HCT116 (cell line): Measurements from ENCODE around the gene TOLLIP. TPM values are rescaled to one million over a fixed set of nuclear protein-coding genes. Genes with fewer than 3 reads are reported as not detected.

Experiments used
- ATAC-seq: fragments of 200-7000 bp; cut with Tn5 transposase; 2 replicates; pipeline ENCODE4 v1.9.1; 2020; ENCODE audit warnings: mild to moderate bottlenecking, moderate library complexity
- BruUV-seq: library from RNA; stranded (reverse); fragments of 400-500 nt; replicated peaks from 2 replicates; lab custom pipeline; 2021; lab: Mats Ljungman, UMichigan
- CTCF ChIA-PET: fragments of 300-600 bp; sonication (Branson Sonifier 250); formaldehyde crosslinking; loops from one replicate; lab custom pipeline; 2021; ENCODE audit warnings: antibody characterized with exemption; lab: Charles Lee
- POLR2A ChIA-PET: fragments of 300-600, 350-600 bp; sonication (Branson Sonifier 250); formaldehyde crosslinking; loops from one replicate; lab custom pipeline; 2021; ENCODE audit warnings: antibody characterized with exemption; lab: Charles Lee
- RAD21 ChIA-PET, 2 experiments: fragments of 300-600 bp; sonication (Branson Sonifier 250); formaldehyde crosslinking; loops; one replicate each; lab custom pipeline; 2023; ENCODE audit warnings: low total read pairs in 2 of 2; ENCODE audit not compliant: uncharacterized antibody in 2 of 2, unreplicated experiment in 2 of 2, low non-redundant PET in 1 of 2; lab: Charles Lee
- DNase-seq: peaks from one replicate; pipeline ENCODE4 v3.0.0-alpha.2; 2010; ENCODE audit warnings: low read depth, low spot score
- H2AFZ ChIP-seq: fragments of 200-600 bp; shearing (Covaris generic), sonication (generic); 2 replicates; pipeline ENCODE4 v1.6.1; 2017; ENCODE audit warnings: low read depth, mixed run types, mixed read lengths, antibody characterized with exemption, low read length; ENCODE audit not compliant: poor library complexity, severe bottlenecking
- H3K27ac ChIP-seq: 2 replicates; pipeline ENCODE4 v1.5.1; 2012; ENCODE audit warnings: low read depth, low read length
- H3K27me3 ChIP-seq: fragments of 200-600 bp; sonication (generic); 2 replicates; pipeline ENCODE4 v1.6.1; 2016; ENCODE audit warnings: mixed run types, low read length, mixed read lengths; ENCODE audit not compliant: insufficient read depth
- H3K36me3 ChIP-seq, 2 experiments: fragments of 200-500 bp in 1 of 2; fragments of 200-600 bp in 1 of 2; sonication (Bioruptor generic) in 1 of 2; sonication (generic) in 1 of 2; 2 replicates each; pipeline versions ENCODE4 v1.5.1 to v1.6.1; 2014 to 2016; ENCODE audit warnings: low read length in 2 of 2, inconsistent platforms in 1 of 2, mixed read lengths in 1 of 2, mixed run types in 1 of 2; ENCODE audit not compliant: insufficient read depth in 2 of 2, control insufficient read depth in 1 of 2
- H3K4me1 ChIP-seq, 2 experiments: fragments of 200-600 bp in 1 of 2; sonication (generic) in 1 of 2; 2 replicates each; pipeline versions ENCODE4 v1.5.1 to v1.6.1; 2012 to 2017; ENCODE audit warnings: low read length in 2 of 2, inconsistent platforms in 1 of 2, mild to moderate bottlenecking in 1 of 2, mixed read lengths in 1 of 2, mixed run types in 1 of 2, moderate library complexity in 1 of 2; ENCODE audit not compliant: insufficient read depth in 2 of 2, control insufficient read depth in 1 of 2
- H3K4me2 ChIP-seq: fragments of 200-600 bp; sonication (generic); 2 replicates; pipeline ENCODE4 v1.6.1; 2017; ENCODE audit warnings: mixed run types, low read length, mixed read lengths
- H3K4me3 ChIP-seq, 2 experiments: fragments of 200-600 bp in 1 of 2; sonication (generic) in 1 of 2; replicated peaks in 1 of 2; 2 replicates each; pipeline ENCODE4 v1.5.1; 2011 to 2016; ENCODE audit warnings: low read length in 2 of 2, control low read depth in 1 of 2, low read depth in 1 of 2, mild to moderate bottlenecking in 1 of 2, mixed read lengths in 1 of 2, mixed run types in 1 of 2
- H3K79me2 ChIP-seq: fragments of 200-600 bp; sonication (generic); 2 replicates; pipeline ENCODE4 v1.6.1; 2017; ENCODE audit warnings: mild to moderate bottlenecking, mixed run types, low read length, moderate library complexity, mixed read lengths; ENCODE audit not compliant: insufficient read depth
- H3K9ac ChIP-seq: fragments of 200-600 bp; sonication (generic); 2 replicates; pipeline ENCODE4 v1.6.1; 2016; ENCODE audit warnings: low read length, mixed read lengths
- H3K9me2 ChIP-seq: fragments of 200-600 bp; sonication (generic), shearing (Covaris generic); 2 replicates; pipeline ENCODE4 v1.6.1; 2017; ENCODE audit warnings: mixed run types, mild to moderate bottlenecking, moderate library complexity; ENCODE audit not compliant: insufficient read depth
- H3K9me3 ChIP-seq, 2 experiments: fragments of 200-500 bp in 1 of 2; fragments of 200-600 bp in 1 of 2; sonication (Bioruptor generic) in 1 of 2; sonication (generic) in 1 of 2; 2 replicates each; pipeline ENCODE4 v1.6.1; 2014 to 2017; ENCODE audit warnings: low read length in 2 of 2, mixed read lengths in 2 of 2, inconsistent platforms in 1 of 2, low read depth in 1 of 2, mild to moderate bottlenecking in 1 of 2, mixed run types in 1 of 2, moderate library complexity in 1 of 2; ENCODE audit not compliant: control insufficient read depth in 1 of 2, insufficient read depth in 1 of 2
- H4K20me1 ChIP-seq: fragments of 200-600 bp; sonication (generic), shearing (Covaris generic); 2 replicates; pipeline ENCODE4 v1.6.1; 2017; ENCODE audit warnings: mixed run types, mild to moderate bottlenecking, moderate library complexity; ENCODE audit not compliant: insufficient read depth
- CBX3 ChIP-seq: IDR thresholded peaks from 2 replicates; pipeline ENCODE4 v1.6.1; 2012; ENCODE audit warnings: low read depth
- CEBPB ChIP-seq: IDR thresholded peaks from 2 replicates; pipeline ENCODE4 v1.6.1; 2012; ENCODE audit warnings: low read depth
- EGR1 ChIP-seq: IDR thresholded peaks from 2 replicates; pipeline ENCODE4 v1.6.1; 2012; ENCODE audit warnings: low read depth
- ELF1 ChIP-seq: IDR thresholded peaks from 2 replicates; pipeline ENCODE4 v1.6.1; 2012; ENCODE audit warnings: low read depth, borderline replicate concordance
- EZH2 ChIP-seq: fragments of 200-600 bp; sonication (generic); IDR thresholded peaks from 2 replicates; pipeline ENCODE4 v1.6.1; 2017; ENCODE audit warnings: antibody characterized with exemption, mixed run types
- FOSL1 ChIP-seq: IDR thresholded peaks from 2 replicates; pipeline ENCODE4 v1.6.1; 2012; ENCODE audit warnings: low read depth
- JUND ChIP-seq: IDR thresholded peaks from 2 replicates; pipeline ENCODE4 v1.6.1; 2012
- POLR2A ChIP-seq: IDR thresholded peaks from 2 replicates; pipeline ENCODE4 v1.7.0; 2011; ENCODE audit warnings: borderline replicate concordance; ENCODE audit not compliant: insufficient read depth, insufficient read length; ENCODE audit errors: extremely low read depth
- POLR2AphosphoS5 ChIP-seq: IDR thresholded peaks from 2 replicates; pipeline ENCODE4 v1.6.1; 2011; ENCODE audit warnings: mild to moderate bottlenecking, low read depth, low read length, moderate library complexity
- SIN3A ChIP-seq: IDR thresholded peaks from 2 replicates; pipeline ENCODE4 v1.6.1; 2012; ENCODE audit warnings: low read depth
- SRF ChIP-seq: IDR thresholded peaks from 2 replicates; pipeline ENCODE4 v1.6.1; 2012; ENCODE audit warnings: low read depth
- TCF7L2 ChIP-seq: IDR thresholded peaks from 2 replicates; pipeline ENCODE4 v1.7.0; 2011; ENCODE audit warnings: borderline replicate concordance, inconsistent platforms; ENCODE audit not compliant: insufficient read depth, insufficient read length; ENCODE audit errors: extremely low read depth
- YY1 ChIP-seq: IDR thresholded peaks from 2 replicates; pipeline ENCODE4 v1.6.1; 2011; ENCODE audit warnings: low read length, low read depth, moderate library complexity, mild to moderate bottlenecking; ENCODE audit not compliant: insufficient replicate concordance; ENCODE audit errors: extremely low read depth
- intact Hi-C: fragments of 100-400 bp; cut with micrococcal nuclease; formaldehyde crosslinking; loops from 2 replicates; pipeline ENCODE4 v1.10.0; 2022
- total RNA-seq: library from RNA; stranded (reverse); gene quantifications from one replicate; pipeline ENCODE4 v1.2.1, GENCODE V29; 2021; ENCODE audit not compliant: unreplicated experiment
- TF ChIP-seq, protein P1 (sequence below): IDR thresholded peaks from 2 replicates; pipeline ENCODE4 v1.6.1; 2012
- TF ChIP-seq, protein P2 (sequence below), 3 experiments: fragments of 200-600 bp in 1 of 3; sonication (generic) in 1 of 3; IDR thresholded peaks in 2 of 3; conservative IDR thresholded peaks in 1 of 3; 2 replicates each; pipeline ENCODE4 v1.5.1; 2012 to 2017; ENCODE audit warnings: low read depth in 2 of 3, low read length in 2 of 3, antibody characterized with exemption in 1 of 3, borderline replicate concordance in 1 of 3, control low read depth in 1 of 3, mild to moderate bottlenecking in 1 of 3, mixed read lengths in 1 of 3, mixed run types in 1 of 3, moderate library complexity in 1 of 3; ENCODE audit not compliant: insufficient read depth in 1 of 3
- TF ChIP-seq, protein P3 (sequence below): IDR thresholded peaks from 2 replicates; pipeline ENCODE4 v1.6.1; 2012
- TF ChIP-seq, protein P4 (sequence below): IDR thresholded peaks from 2 replicates; pipeline ENCODE4 v1.6.1; 2011; ENCODE audit warnings: mild to moderate bottlenecking, low read length, moderate library complexity; ENCODE audit not compliant: insufficient replicate concordance; ENCODE audit errors: extremely low read depth

Gene TOLLIP
- total RNA-seq, 1 experiment from 2014 or later: 28.5 TPM

DNA sequence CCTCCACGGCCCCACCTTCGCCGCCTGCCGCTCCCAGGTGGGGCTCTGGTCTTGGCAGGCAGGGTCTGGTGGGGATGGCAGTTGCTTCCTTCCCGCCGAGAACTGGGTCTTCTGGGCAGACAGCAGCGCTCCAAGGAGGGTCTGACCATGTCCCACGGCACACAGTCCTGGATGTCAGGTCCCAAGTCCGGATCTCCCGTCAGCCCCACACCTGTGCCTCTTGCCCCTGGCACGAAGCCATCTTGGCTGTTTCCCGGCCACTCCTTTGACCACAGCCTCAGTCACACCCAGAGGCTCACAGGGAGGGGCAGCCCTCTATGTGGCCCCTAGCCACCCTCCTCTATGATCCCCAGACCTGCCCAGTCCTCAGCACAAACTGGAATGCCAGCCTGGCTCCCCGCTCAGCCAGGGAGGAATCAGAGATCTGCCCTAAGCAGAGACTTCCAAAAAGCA, 72.3 kb downstream of the TOLLIP start:
- no peak for DNase-seq
- Histone ChIP-seq H3K9me2 (no peaks in the 10 kb centered on the region), H2AFZ (no peak overlapping the region), H3K79me2 (no peaks in the 10 kb centered on the region), H3K4me1 (peaks cover 0 to 6% of the 10 kb centered on the region in 2 experiments; a peak in 1 of 4 replicates), H3K36me3 (no peaks in the 10 kb centered on the region), H3K4me3 (no peak overlapping the region), H3K9me3 (no peaks in the 10 kb centered on the region), H4K20me1 (no peaks in the 10 kb centered on the region), H3K27ac (no peak overlapping the region), H3K4me2 (no peak overlapping the region), H3K27me3 (no peaks in the 10 kb centered on the region), H3K9ac (no peak overlapping the region)
- POLR2A ChIA-PET: no interaction called here
- CTCF ChIA-PET: no interaction called here
- BruUV-seq: no TSS peak
- RAD21 ChIA-PET: no interaction called here
- no peak for TF ChIP-seq YY1
- TF ChIP-seq CBX3: no peak
- TF ChIP-seq FOSL1: no peak
- TF ChIP-seq, protein P1, sequence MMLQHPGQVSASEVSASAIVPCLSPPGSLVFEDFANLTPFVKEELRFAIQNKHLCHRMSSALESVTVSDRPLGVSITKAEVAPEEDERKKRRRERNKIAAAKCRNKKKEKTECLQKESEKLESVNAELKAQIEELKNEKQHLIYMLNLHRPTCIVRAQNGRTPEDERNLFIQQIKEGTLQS: no peak
- TF ChIP-seq, protein P2, sequence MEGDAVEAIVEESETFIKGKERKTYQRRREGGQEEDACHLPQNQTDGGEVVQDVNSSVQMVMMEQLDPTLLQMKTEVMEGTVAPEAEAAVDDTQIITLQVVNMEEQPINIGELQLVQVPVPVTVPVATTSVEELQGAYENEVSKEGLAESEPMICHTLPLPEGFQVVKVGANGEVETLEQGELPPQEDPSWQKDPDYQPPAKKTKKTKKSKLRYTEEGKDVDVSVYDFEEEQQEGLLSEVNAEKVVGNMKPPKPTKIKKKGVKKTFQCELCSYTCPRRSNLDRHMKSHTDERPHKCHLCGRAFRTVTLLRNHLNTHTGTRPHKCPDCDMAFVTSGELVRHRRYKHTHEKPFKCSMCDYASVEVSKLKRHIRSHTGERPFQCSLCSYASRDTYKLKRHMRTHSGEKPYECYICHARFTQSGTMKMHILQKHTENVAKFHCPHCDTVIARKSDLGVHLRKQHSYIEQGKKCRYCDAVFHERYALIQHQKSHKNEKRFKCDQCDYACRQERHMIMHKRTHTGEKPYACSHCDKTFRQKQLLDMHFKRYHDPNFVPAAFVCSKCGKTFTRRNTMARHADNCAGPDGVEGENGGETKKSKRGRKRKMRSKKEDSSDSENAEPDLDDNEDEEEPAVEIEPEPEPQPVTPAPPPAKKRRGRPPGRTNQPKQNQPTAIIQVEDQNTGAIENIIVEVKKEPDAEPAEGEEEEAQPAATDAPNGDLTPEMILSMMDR (IDR thresholded peaks at IDR 0.05 in 2 of 3, conservative IDR thresholded peaks at IDR 0.05 in 1 of 3; ENCODE audit: borderline replicate concordance in 1 of 3, insufficient read depth in 1 of 3, low read depth in 2 of 3, low read length in 2 of 3): no peak
- TF ChIP-seq JUND: no peak
- no peak for TF ChIP-seq EGR1
- TF ChIP-seq CEBPB: no peak
- TF ChIP-seq SIN3A: no peak
- no peak for TF ChIP-seq SRF
- no peak for TF ChIP-seq TCF7L2
- no peak for TF ChIP-seq POLR2AphosphoS5
- TF ChIP-seq EZH2: no peak
- TF ChIP-seq, protein P3, sequence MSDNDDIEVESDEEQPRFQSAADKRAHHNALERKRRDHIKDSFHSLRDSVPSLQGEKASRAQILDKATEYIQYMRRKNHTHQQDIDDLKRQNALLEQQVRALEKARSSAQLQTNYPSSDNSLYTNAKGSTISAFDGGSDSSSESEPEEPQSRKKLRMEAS: no peak
- no peak for TF ChIP-seq ELF1
- TF ChIP-seq, protein P4, sequence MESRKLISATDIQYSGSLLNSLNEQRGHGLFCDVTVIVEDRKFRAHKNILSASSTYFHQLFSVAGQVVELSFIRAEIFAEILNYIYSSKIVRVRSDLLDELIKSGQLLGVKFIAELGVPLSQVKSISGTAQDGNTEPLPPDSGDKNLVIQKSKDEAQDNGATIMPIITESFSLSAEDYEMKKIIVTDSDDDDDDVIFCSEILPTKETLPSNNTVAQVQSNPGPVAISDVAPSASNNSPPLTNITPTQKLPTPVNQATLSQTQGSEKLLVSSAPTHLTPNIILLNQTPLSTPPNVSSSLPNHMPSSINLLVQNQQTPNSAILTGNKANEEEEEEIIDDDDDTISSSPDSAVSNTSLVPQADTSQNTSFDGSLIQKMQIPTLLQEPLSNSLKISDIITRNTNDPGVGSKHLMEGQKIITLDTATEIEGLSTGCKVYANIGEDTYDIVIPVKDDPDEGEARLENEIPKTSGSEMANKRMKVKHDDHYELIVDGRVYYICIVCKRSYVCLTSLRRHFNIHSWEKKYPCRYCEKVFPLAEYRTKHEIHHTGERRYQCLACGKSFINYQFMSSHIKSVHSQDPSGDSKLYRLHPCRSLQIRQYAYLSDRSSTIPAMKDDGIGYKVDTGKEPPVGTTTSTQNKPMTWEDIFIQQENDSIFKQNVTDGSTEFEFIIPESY: no peak
- TF ChIP-seq POLR2A: no peak
- no peak for ATAC-seq
- intact Hi-C loops: no loop called here
